Suprapubic skin (tissue), 4 donors: ENCODE data around the gene DSCAM. TPM values are rescaled to one million over a fixed set of nuclear protein-coding genes. Genes with fewer than 3 reads are reported as not detected.

Experiments
- DNase-seq, 2 donors: peaks; one replicate each; pipeline ENCODE4 v3.0.0-alpha.2; 2019; ENCODE audit warnings: low spot score in 2 of 2
- H3K27ac ChIP-seq: fragments of 200-600 bp; sonication (generic); one replicate; pipeline ENCODE4 v1.5.1; 2019
- H3K27me3 ChIP-seq: fragments of 200-600 bp; sonication (generic); one replicate; pipeline ENCODE4 v1.5.1; 2019
- H3K36me3 ChIP-seq: fragments of 200-600 bp; sonication (generic); one replicate; pipeline ENCODE4 v1.5.1; 2019
- H3K4me1 ChIP-seq: fragments of 200-600 bp; sonication (generic); one replicate; pipeline ENCODE4 v1.5.1; 2019
- H3K4me3 ChIP-seq: fragments of 200-600 bp; sonication (generic); one replicate; pipeline ENCODE4 v1.5.1; 2019; ENCODE audit warnings: mild to moderate bottlenecking
- H3K9me3 ChIP-seq: fragments of 200-600 bp; sonication (generic); one replicate; pipeline ENCODE4 v1.5.1; 2019
- CTCF ChIP-seq, 2 donors: fragments of 200-600 bp in 1 of 2; fragments of 450-650 bp in 1 of 2; sonication (generic) in 1 of 2; IDR thresholded peaks; one replicate each; pipeline ENCODE4 v1.5.1; 2016 to 2019; ENCODE audit warnings: antibody characterized with exemption in 2 of 2, mild to moderate bottlenecking in 1 of 2, moderate library complexity in 1 of 2
- EP300 ChIP-seq: sonication (generic); formaldehyde crosslinking; IDR thresholded peaks from one replicate; pipeline ENCODE4 v1.6.1; 2017; ENCODE audit warnings: antibody characterized with exemption
- POLR2A ChIP-seq, 2 donors: fragments of 450-650 bp; IDR thresholded peaks; one replicate each; pipeline ENCODE4 v1.6.1; 2017; ENCODE audit warnings: antibody characterized with exemption in 2 of 2, mild to moderate bottlenecking in 2 of 2, moderate library complexity in 2 of 2
- POLR2AphosphoS5 ChIP-seq, 3 donors: sonication (generic); formaldehyde crosslinking; IDR thresholded peaks; one replicate each; pipeline ENCODE4 v1.6.1; 2017; ENCODE audit warnings: antibody characterized with exemption in 3 of 3
- WGBS: methylation state at CpG from one replicate; pipeline ENCODE4 v1.1.5; 2018; 5-methylcytosine and 5-hydroxymethylcytosine counted together
- total RNA-seq, 4 donors: library from RNA; depleted of rRNA; stranded (reverse); fragments of >200 nt; gene quantifications; one replicate each; pipeline ENCODE4 v1.1.0, GENCODE V29; 2016

The DSCAM gene
- total RNA-seq, 4 donors from 2014 or later, result 0.08 TPM; not detected in 3

GRCh38 chr21:40568807-40569206, 278.2 kb downstream of the DSCAM start:
- H3K4me3 ChIP-seq, result no peak overlapping the region
- no peaks in the 10 kb centered on the region for H3K9me3 ChIP-seq
- DNase-seq, result no peak
- H3K27me3 ChIP-seq, result no peaks in the 10 kb centered on the region
- 0% methylated on average over 1 of the region's 1 CpG for WGBS
- no peaks in the 10 kb centered on the region for H3K36me3 ChIP-seq
- H3K27ac ChIP-seq, result no peak overlapping the region
- H3K4me1 ChIP-seq, result no peaks in the 10 kb centered on the region
- TF ChIP-seq CTCF (IDR thresholded peaks at IDR 0.05), result no peak
- TF ChIP-seq EP300, result no peak
- no peak for TF ChIP-seq POLR2AphosphoS5 (IDR thresholded peaks at IDR 0.05)
- no peak for TF ChIP-seq POLR2A (IDR thresholded peaks at IDR 0.05)

GRCh38 chr21:40567501-40567900, 279.5 kb downstream of the DSCAM start:
- 67% methylated on average over 3 of the region's 3 CpGs for WGBS

GRCh38 chr21:40566486-40566885, 280.5 kb downstream of the DSCAM start:
- no peak overlapping the region for H3K4me3 ChIP-seq
- no peak for DNase-seq
- TF ChIP-seq POLR2A (IDR thresholded peaks at IDR 0.05), result no peak
- TF ChIP-seq POLR2AphosphoS5 (IDR thresholded peaks at IDR 0.05), result no peak
- no peak for TF ChIP-seq EP300
- TF ChIP-seq CTCF (IDR thresholded peaks at IDR 0.05), result no peak
- H3K27me3 ChIP-seq, result no peaks in the 10 kb centered on the region
- 31% methylated on average over 1 of the region's 1 CpG for WGBS
- no peaks in the 10 kb centered on the region for H3K36me3 ChIP-seq
- H3K27ac ChIP-seq, result no peak overlapping the region
- H3K9me3 ChIP-seq, result no peaks in the 10 kb centered on the region
- H3K4me1 ChIP-seq, result no peaks in the 10 kb centered on the region

More at GRCh38 chr21:40567501-40567900, 279.5 kb downstream of the DSCAM start:
- TF ChIP-seq CTCF (IDR thresholded peaks at IDR 0.05) (no peak), POLR2A (IDR thresholded peaks at IDR 0.05) (no peak), EP300 (no peak), POLR2AphosphoS5 (IDR thresholded peaks at IDR 0.05) (no peak)
- no peaks in the 10 kb centered on the region for H3K36me3 ChIP-seq
- H3K27ac ChIP-seq, result no peak overlapping the region
- H3K4me1 ChIP-seq, result no peaks in the 10 kb centered on the region
- DNase-seq, result no peak
- H3K4me3 ChIP-seq, result no peak overlapping the region
- H3K27me3 ChIP-seq, result no peaks in the 10 kb centered on the region
- no peaks in the 10 kb centered on the region for H3K9me3 ChIP-seq

GRCh38 chr21:40564318-40564717, 282.6 kb downstream of the DSCAM start:
- DNase-seq, result no peak
- WGBS, result 62% methylated on average over 6 of the region's 6 CpGs
- no peaks in the 10 kb centered on the region for H3K27me3 ChIP-seq
- H3K4me3 ChIP-seq, result no peak overlapping the region
- no peaks in the 10 kb centered on the region for H3K36me3 ChIP-seq
- H3K27ac ChIP-seq, result no peak overlapping the region
- no peaks in the 10 kb centered on the region for H3K9me3 ChIP-seq
- no peaks in the 10 kb centered on the region for H3K4me1 ChIP-seq
- TF ChIP-seq POLR2AphosphoS5 (IDR thresholded peaks at IDR 0.05) (no peak), POLR2A (IDR thresholded peaks at IDR 0.05) (no peak), EP300 (no peak), CTCF (IDR thresholded peaks at IDR 0.05) (no peak)

GRCh38 chr21:40563900-40564299, 283.1 kb downstream of the DSCAM start:
- H3K9me3 ChIP-seq, result no peaks in the 10 kb centered on the region
- H3K4me1 ChIP-seq, result no peaks in the 10 kb centered on the region
- no peaks in the 10 kb centered on the region for H3K36me3 ChIP-seq
- TF ChIP-seq POLR2AphosphoS5 (IDR thresholded peaks at IDR 0.05) (no peak), EP300 (no peak)
- no peak overlapping the region for H3K27ac ChIP-seq
- H3K27me3 ChIP-seq, result no peaks in the 10 kb centered on the region
- no peak overlapping the region for H3K4me3 ChIP-seq
- DNase-seq, result no peak
- WGBS, result 61% methylated on average over 4 of the region's 4 CpGs
